Peyer's patch (tissue), 4 donors: ENCODE measurements around the gene KCNMA1.

Source experiments
- CTCF ChIP-seq, 6 experiments: fragments of 450-650 bp in 4 of 6; fragments of 200-600 bp in 2 of 6; sonication (generic) in 1 of 6; IDR thresholded peaks; one replicate each; pipeline ENCODE4 v1.5.1; 2017 to 2019; ENCODE audit warnings: antibody characterized with exemption in 6 of 6, mild to moderate bottlenecking in 3 of 6, moderate library complexity in 1 of 6
- POLR2A ChIP-seq, 2 donors: fragments of 450-650 bp; IDR thresholded peaks; one replicate each; pipeline ENCODE4 v1.5.1; 2017; ENCODE audit warnings: antibody characterized with exemption in 2 of 2, mild to moderate bottlenecking in 2 of 2, moderate library complexity in 2 of 2

- no peak for TF ChIP-seq POLR2A (IDR thresholded peaks at IDR 0.05)
- TF ChIP-seq CTCF (IDR thresholded peaks at IDR 0.05) = no peak
Observed at GRCh38 chr10:76990561-76990960, 647.0 kb downstream of the KCNMA1 start.
